ENCODE data around the gene RAP1B. TPM values are rescaled to one million over a fixed set of nuclear protein-coding genes. Genes with fewer than 3 reads are reported as not detected.

RAP1B gene
- total and polyA plus RNA-seq, 2 donors from 2014 or later = 102 to 157 TPM

GRCh38 chr12:68579254-68579653 lies 31.4 kb upstream of the RAP1B start:
- TF ChIP-seq, protein P1, sequence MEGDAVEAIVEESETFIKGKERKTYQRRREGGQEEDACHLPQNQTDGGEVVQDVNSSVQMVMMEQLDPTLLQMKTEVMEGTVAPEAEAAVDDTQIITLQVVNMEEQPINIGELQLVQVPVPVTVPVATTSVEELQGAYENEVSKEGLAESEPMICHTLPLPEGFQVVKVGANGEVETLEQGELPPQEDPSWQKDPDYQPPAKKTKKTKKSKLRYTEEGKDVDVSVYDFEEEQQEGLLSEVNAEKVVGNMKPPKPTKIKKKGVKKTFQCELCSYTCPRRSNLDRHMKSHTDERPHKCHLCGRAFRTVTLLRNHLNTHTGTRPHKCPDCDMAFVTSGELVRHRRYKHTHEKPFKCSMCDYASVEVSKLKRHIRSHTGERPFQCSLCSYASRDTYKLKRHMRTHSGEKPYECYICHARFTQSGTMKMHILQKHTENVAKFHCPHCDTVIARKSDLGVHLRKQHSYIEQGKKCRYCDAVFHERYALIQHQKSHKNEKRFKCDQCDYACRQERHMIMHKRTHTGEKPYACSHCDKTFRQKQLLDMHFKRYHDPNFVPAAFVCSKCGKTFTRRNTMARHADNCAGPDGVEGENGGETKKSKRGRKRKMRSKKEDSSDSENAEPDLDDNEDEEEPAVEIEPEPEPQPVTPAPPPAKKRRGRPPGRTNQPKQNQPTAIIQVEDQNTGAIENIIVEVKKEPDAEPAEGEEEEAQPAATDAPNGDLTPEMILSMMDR (IDR thresholded peaks at IDR 0.05; ENCODE audit: borderline replicate concordance, extremely low read depth, insufficient read depth) = no peak
- no peaks in the 10 kb centered on the region for H3K4me1 ChIP-seq (ENCODE audit: control insufficient read depth in 2 of 3, insufficient read depth in 2 of 3, low read depth in 1 of 3, low read length in 3 of 3)
- H3K9me3 ChIP-seq (ENCODE audit: control insufficient read depth in 2 of 3, insufficient read depth in 1 of 3, low read length in 3 of 3) = no peaks in the 10 kb centered on the region
- no peak overlapping the region for H3K9ac ChIP-seq (ENCODE audit: low read length in 3 of 3)
- no peak overlapping the region for H3K4me3 ChIP-seq (ENCODE audit: low read length in 3 of 3)
- no peaks in the 10 kb centered on the region for H3K27me3 ChIP-seq (ENCODE audit: control insufficient read depth, insufficient read depth, low read length)
- FAIRE-seq = no peak
- H3K36me3 ChIP-seq (ENCODE audit: control insufficient read depth in 2 of 3, insufficient read depth in 3 of 3, low read length in 3 of 3) = no peaks in the 10 kb centered on the region
- intact Hi-C loops (cut with DNase I) = no loop called here
- DNase-seq = no peak
- no peak overlapping the region for H3K27ac ChIP-seq (ENCODE audit: low read depth in 2 of 2, low read length in 2 of 2)

GRCh38 chr12:68580911-68581310 lies 29.8 kb upstream of the RAP1B start:
- Histone ChIP-seq H3K9me3 (ENCODE audit: control insufficient read depth in 2 of 3, insufficient read depth in 1 of 3, low read length in 3 of 3) (no peaks in the 10 kb centered on the region), H3K4me3 (ENCODE audit: low read length in 3 of 3) (no peak overlapping the region), H3K27ac (ENCODE audit: low read depth in 2 of 2, low read length in 2 of 2) (no peak overlapping the region), H3K27me3 (ENCODE audit: control insufficient read depth, insufficient read depth, low read length) (no peaks in the 10 kb centered on the region), H3K9ac (ENCODE audit: low read length in 3 of 3) (no peak overlapping the region), H3K4me1 (ENCODE audit: control insufficient read depth in 2 of 3, insufficient read depth in 2 of 3, low read depth in 1 of 3, low read length in 3 of 3) (no peaks in the 10 kb centered on the region), H3K36me3 (ENCODE audit: control insufficient read depth in 2 of 3, insufficient read depth in 3 of 3, low read length in 3 of 3) (no peaks in the 10 kb centered on the region)
- DNase-seq (no peak), FAIRE-seq (no peak)
- intact Hi-C loops (cut with DNase I) = no loop called here
- TF ChIP-seq, protein P1 (IDR thresholded peaks at IDR 0.05; ENCODE audit: borderline replicate concordance, extremely low read depth, insufficient read depth) = no peak

DNA sequence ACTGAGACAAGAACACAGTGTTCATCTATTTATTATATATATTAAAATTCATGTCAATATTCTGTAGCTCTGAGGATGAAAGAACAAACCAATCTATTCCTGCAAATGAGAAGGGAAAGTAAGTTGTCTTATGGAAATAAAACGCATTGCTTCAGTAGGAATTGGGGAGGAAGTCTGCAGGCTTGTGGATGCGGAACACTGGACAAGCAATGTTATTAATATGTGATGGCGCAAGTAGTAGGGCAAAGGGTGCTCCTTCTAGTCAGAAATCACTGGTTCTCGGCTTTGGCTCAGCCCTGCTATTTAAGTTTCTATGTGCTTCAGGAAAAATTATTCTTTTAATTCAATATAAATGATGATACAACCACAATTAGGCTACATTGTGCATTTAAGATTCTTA lies 28.8 kb upstream of the RAP1B start:
- DNase-seq = peak in 2 of 5 donors; percentile 33 to 34
- intact Hi-C loops (cut with DNase I) = no loop called here
- Histone ChIP-seq H3K36me3 (ENCODE audit: control insufficient read depth in 2 of 3, insufficient read depth in 3 of 3, low read length in 3 of 3) (no peaks in the 10 kb centered on the region), H3K27ac (ENCODE audit: low read depth in 2 of 2, low read length in 2 of 2) (no peak overlapping the region), H3K4me1 (ENCODE audit: control insufficient read depth in 2 of 3, insufficient read depth in 2 of 3, low read depth in 1 of 3, low read length in 3 of 3) (no peaks in the 10 kb centered on the region), H3K9me3 (ENCODE audit: control insufficient read depth in 2 of 3, insufficient read depth in 1 of 3, low read length in 3 of 3) (no peaks in the 10 kb centered on the region), H3K4me3 (ENCODE audit: low read length in 3 of 3) (no peak overlapping the region), H3K9ac (ENCODE audit: low read length in 3 of 3) (no peak overlapping the region), H3K27me3 (ENCODE audit: control insufficient read depth, insufficient read depth, low read length) (no peaks in the 10 kb centered on the region)
- FAIRE-seq = no peak
- TF ChIP-seq, protein P1 (IDR thresholded peaks at IDR 0.05; ENCODE audit: borderline replicate concordance, extremely low read depth, insufficient read depth) = no peak

DNA sequence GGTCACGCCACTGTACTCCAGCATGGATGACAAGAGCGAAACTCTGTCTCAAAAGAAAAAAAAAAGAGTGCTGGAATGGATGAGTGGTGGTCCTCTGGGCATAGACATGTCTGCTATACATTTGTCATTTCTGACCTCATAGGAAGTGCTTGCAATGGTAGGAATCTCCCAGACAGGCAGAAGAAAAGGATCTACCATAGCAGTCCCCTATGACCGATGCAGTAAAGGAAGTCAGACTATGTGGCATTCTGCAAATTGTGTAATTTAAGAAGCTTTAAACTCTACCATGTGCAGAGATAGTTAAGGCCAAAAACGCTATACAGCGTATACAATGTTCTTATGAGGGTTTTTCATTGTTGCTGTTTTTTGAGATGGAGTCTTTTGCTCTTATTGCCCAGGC lies 24.7 kb upstream of the RAP1B start:
- no peak overlapping the region for H3K4me3 ChIP-seq (ENCODE audit: low read length in 3 of 3)
- no peaks in the 10 kb centered on the region for H3K27me3 ChIP-seq (ENCODE audit: control insufficient read depth, insufficient read depth, low read length)
- FAIRE-seq = no peak
- DNase-seq = no peak
- peaks cover 0 to 13% (median 0%) of the 10 kb centered on the region in 3 donors for H3K9me3 ChIP-seq (ENCODE audit: control insufficient read depth in 2 of 3, insufficient read depth in 1 of 3, low read length in 3 of 3)
- H3K4me1 ChIP-seq (ENCODE audit: control insufficient read depth in 2 of 3, insufficient read depth in 2 of 3, low read depth in 1 of 3, low read length in 3 of 3) = no peaks in the 10 kb centered on the region
- H3K36me3 ChIP-seq (ENCODE audit: control insufficient read depth in 2 of 3, insufficient read depth in 3 of 3, low read length in 3 of 3) = no peaks in the 10 kb centered on the region
- H3K27ac ChIP-seq (ENCODE audit: low read depth in 2 of 2, low read length in 2 of 2) = no peak overlapping the region
- intact Hi-C loops (cut with DNase I) = no loop called here
- no peak overlapping the region for H3K9ac ChIP-seq (ENCODE audit: low read length in 3 of 3)
- TF ChIP-seq, protein P1 (IDR thresholded peaks at IDR 0.05; ENCODE audit: borderline replicate concordance, extremely low read depth, insufficient read depth) = no peak

All from kidney (tissue), 14 donors.